H4 (cell line): ENCODE results near the gene KCP. TPM values are rescaled to one million over a fixed set of nuclear protein-coding genes. Genes with fewer than 3 reads are reported as not detected.

Experiments
- DNase-seq: peaks from one replicate; pipeline ENCODE4 v3.0.0-alpha.2; 2015; ENCODE audit warnings: low spot score
- total RNA-seq: library from RNA; depleted of rRNA; stranded (reverse); fragments of >200 nt; shearing (Covaris generic); gene quantifications from 2 replicates; pipeline ENCODE4 v1.2.3, GENCODE V29; 2014

KCP gene
- total RNA-seq, 1 experiment from 2014 or later, result not detected

GRCh38 chr7:128874140-128875031, 36.1 kb downstream of the KCP start:
- no peak for DNase-seq

- no peak for DNase-seq
Observed at GRCh38 chr7:128873234-128873633, 37.3 kb downstream of the KCP start.

- DNase-seq, result no peak
Observed at GRCh38 chr7:128872394-128872824, 38.1 kb downstream of the KCP start.

- DNase-seq, result no peak
Observed at GRCh38 chr7:128871050-128871449, 39.5 kb downstream of the KCP start.

- DNase-seq, result no peak
Observed at GRCh38 chr7:128869944-128870285, 40.6 kb downstream of the KCP start.

GRCh38 chr7:128869138-128869943, 41.2 kb downstream of the KCP start:
- no peak for DNase-seq

- no peak for DNase-seq
Observed at GRCh38 chr7:128868624-128869137, 41.8 kb downstream of the KCP start.

GRCh38 chr7:128867842-128868623, 42.5 kb downstream of the KCP start:
- no peak for DNase-seq

- DNase-seq, result no peak
Observed at GRCh38 chr7:128867241-128867640, 43.3 kb downstream of the KCP start.

GRCh38 chr7:128865996-128866877, 44.3 kb downstream of the KCP start:
- no peak for DNase-seq

- DNase-seq, result no peak
Observed at GRCh38 chr7:128865303-128865702, 45.2 kb downstream of the KCP start.

GRCh38 chr7:128863433-128863989, 47.0 kb downstream of the KCP start:
- peak; percentile 66 for DNase-seq

GRCh38 chr7:128862571-128863432, 47.7 kb downstream of the KCP start, which contains the start of gene ATP6V1F:
ATP6V1F (plus strand) TSS chr7:128862856; CDS start chr7:128862905, 49 bp downstream.
- peak; percentile 97 for DNase-seq

GRCh38 chr7:128861957-128862570, 48.4 kb downstream of the KCP start:
- DNase-seq, result no peak

GRCh38 chr7:128860158-128861073, 50.1 kb downstream of the KCP start:
- no peak for DNase-seq

- DNase-seq, result no peak
Observed at GRCh38 chr7:128859232-128860157, 51.0 kb downstream of the KCP start.
